NCI-H226 (cell line): ENCODE results near the gene RTP5.

Source experiments
- DNase-seq: peaks from one replicate; pipeline ENCODE4 v3.0.0-alpha.2; 2015

The RTP5 gene

GRCh38 chr2:241858206-241859016 is 11.1 kb upstream of the RTP5 start, which contains the start of gene PDCD1:
Gene PDCD1, minus strand, starts transcription at chr2:241858894. Its CDS starts 56 bp downstream, at chr2:241858838.
- no peak for DNase-seq

- DNase-seq, result no peak
These were observed 10.5 kb upstream of the RTP5 start for GRCh38 chr2:241859017-241859435.

GRCh38 chr2:241859436-241860183 is 9.9 kb upstream of the RTP5 start:
- no peak for DNase-seq

- no peak for DNase-seq
These were observed 9.1 kb upstream of the RTP5 start for GRCh38 chr2:241860184-241861078.

GRCh38 chr2:241861264-241861663 is 8.3 kb upstream of the RTP5 start:
- no peak for DNase-seq

GRCh38 chr2:241862093-241862492 is 7.4 kb upstream of the RTP5 start:
- no peak for DNase-seq

GRCh38 chr2:241862775-241863535 is 6.6 kb upstream of the RTP5 start:
- no peak for DNase-seq

GRCh38 chr2:241863536-241863954 is 6.0 kb upstream of the RTP5 start:
- DNase-seq, result peak; percentile 34

- DNase-seq, result no peak
These were observed 5.2 kb upstream of the RTP5 start for GRCh38 chr2:241864168-241864849.

- DNase-seq, result no peak
These were observed 4.7 kb upstream of the RTP5 start for GRCh38 chr2:241864850-241865213.

- DNase-seq, result no peak
These were observed 4.0 kb upstream of the RTP5 start for GRCh38 chr2:241865416-241865956.

GRCh38 chr2:241865957-241866789 is 3.4 kb upstream of the RTP5 start:
- no peak for DNase-seq

GRCh38 chr2:241866790-241867645 is 2.5 kb upstream of the RTP5 start:
- DNase-seq, result no peak

GRCh38 chr2:241867776-241868420 is 1.6 kb upstream of the RTP5 start:
- DNase-seq, result no peak

- no peak for DNase-seq
These were observed 858 bp upstream of the RTP5 start for GRCh38 chr2:241868661-241869081.

GRCh38 chr2:241870081-241870541 is 582 bp downstream of the RTP5 start:
- no peak for DNase-seq

- no peak for DNase-seq
These were observed 1.3 kb downstream of the RTP5 start for GRCh38 chr2:241870611-241871537.
